OCI-LY3 (cell line): ENCODE measurements around the gene CTNNBL1.

ENCODE experiments used
- CTCF ChIP-seq: fragments of 200-600, 300-600 bp; sonication (generic); IDR thresholded peaks from 2 replicates; pipeline ENCODE4 v1.5.1; 2014; ENCODE audit warnings: antibody characterized with exemption, low read length, low read depth
- EZH2phosphoT487 ChIP-seq: fragments of 200-600 bp; shearing (Covaris generic); IDR thresholded peaks from 2 replicates; pipeline ENCODE4 v1.6.1; 2018; ENCODE audit warnings: antibody characterized with exemption, mixed run types, low read depth

DNA sequence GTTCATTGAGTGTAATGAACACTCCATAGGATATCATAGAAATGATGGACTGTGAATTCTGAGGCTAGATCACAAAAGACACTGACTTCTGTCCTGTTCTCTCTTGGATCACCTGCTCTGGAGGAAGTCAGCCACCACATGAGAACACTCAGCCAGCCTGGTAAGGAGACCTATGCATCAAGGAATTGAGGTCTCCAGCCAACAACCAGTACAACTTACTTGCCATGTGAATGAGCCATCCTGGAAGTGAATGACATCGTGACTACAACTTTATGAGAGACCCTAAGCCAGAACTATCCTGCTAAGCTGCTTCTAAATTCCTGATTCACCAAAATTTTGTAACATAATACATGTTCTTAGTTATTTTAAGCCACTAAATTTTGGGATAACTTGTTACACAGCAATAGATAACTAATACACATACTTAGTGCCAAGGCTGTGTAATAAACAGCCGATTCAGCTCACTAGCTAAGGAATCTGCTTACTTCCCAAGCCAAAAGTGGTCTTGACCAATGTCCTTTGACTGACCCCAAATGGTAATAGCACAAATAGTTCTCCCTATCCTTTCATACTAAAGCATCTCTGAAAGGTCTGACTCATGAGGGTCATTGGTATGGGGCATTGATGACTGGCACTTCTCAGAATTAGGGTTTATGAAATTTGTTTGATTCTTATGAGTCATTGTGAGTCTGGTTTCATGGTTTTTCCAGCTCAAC, 6.9 kb upstream of the CTNNBL1 start:
- no peak for TF ChIP-seq CTCF
- no peak for TF ChIP-seq EZH2phosphoT487
